Left ventricle myocardium inferior (tissue), 1 donor: ENCODE data around the gene LSAMP. TPM values are rescaled to one million over a fixed set of nuclear protein-coding genes. Genes with fewer than 3 reads are reported as not detected.

Experiments
- DNase-seq: peaks from one replicate; pipeline ENCODE4 v3.0.0-alpha.2; 2020
- H3K27ac ChIP-seq: fragments of 200-600 bp; replicated peaks from 2 replicates; pipeline ENCODE4 v1.8.0; 2021
- H3K27me3 ChIP-seq: fragments of 200-600 bp; 2 replicates; pipeline ENCODE4 v1.8.0; 2021; ENCODE audit warnings: low read depth
- H3K36me3 ChIP-seq: fragments of 200-600 bp; 2 replicates; pipeline ENCODE4 v1.8.0; 2021
- H3K4me1 ChIP-seq: fragments of 200-600 bp; 2 replicates; pipeline ENCODE4 v1.8.0; 2021
- H3K4me3 ChIP-seq: fragments of 200-600 bp; 2 replicates; pipeline ENCODE4 v1.8.0; 2021; ENCODE audit warnings: mild to moderate bottlenecking, moderate library complexity
- H3K9me3 ChIP-seq: fragments of 200-600 bp; replicated peaks from 2 replicates; pipeline ENCODE4 v1.8.0; 2021
- intact Hi-C: fragments of 100-400 bp; cut with micrococcal nuclease; formaldehyde crosslinking; loops from one replicate; pipeline ENCODE4 v1.11.0; 2022
- total RNA-seq: library from RNA; stranded (reverse); fragmentation: NEBNext Ultra II Directional; extraction: Animal tissue kit (Norgen Biotek cat#: 25700); gene quantifications from one replicate; pipeline ENCODE4 v1.2.1, GENCODE V29; 2021
- TF ChIP-seq, protein P1 (sequence below): fragments of 200-600 bp; IDR thresholded peaks from 2 replicates; pipeline ENCODE4 v1.8.0; 2021; ENCODE audit warnings: antibody characterized with exemption, mild to moderate bottlenecking, borderline replicate concordance
- donor health status: DM: no; HTN: yes; CAD: no; lungs with severe emphysema.

Gene LSAMP
- total RNA-seq, 1 donor from 2014 or later, result 1.2 TPM

GRCh38 chr3:116318370-116318769 is 126.9 kb downstream of the LSAMP start:
- TF ChIP-seq, protein P1, sequence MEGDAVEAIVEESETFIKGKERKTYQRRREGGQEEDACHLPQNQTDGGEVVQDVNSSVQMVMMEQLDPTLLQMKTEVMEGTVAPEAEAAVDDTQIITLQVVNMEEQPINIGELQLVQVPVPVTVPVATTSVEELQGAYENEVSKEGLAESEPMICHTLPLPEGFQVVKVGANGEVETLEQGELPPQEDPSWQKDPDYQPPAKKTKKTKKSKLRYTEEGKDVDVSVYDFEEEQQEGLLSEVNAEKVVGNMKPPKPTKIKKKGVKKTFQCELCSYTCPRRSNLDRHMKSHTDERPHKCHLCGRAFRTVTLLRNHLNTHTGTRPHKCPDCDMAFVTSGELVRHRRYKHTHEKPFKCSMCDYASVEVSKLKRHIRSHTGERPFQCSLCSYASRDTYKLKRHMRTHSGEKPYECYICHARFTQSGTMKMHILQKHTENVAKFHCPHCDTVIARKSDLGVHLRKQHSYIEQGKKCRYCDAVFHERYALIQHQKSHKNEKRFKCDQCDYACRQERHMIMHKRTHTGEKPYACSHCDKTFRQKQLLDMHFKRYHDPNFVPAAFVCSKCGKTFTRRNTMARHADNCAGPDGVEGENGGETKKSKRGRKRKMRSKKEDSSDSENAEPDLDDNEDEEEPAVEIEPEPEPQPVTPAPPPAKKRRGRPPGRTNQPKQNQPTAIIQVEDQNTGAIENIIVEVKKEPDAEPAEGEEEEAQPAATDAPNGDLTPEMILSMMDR, result no peak
- no peaks in the 10 kb centered on the region for H3K27me3 ChIP-seq
- peaks cover 4% of the 10 kb centered on the region for H3K4me1 ChIP-seq
- H3K9me3 ChIP-seq, result no peaks in the 10 kb centered on the region
- H3K27ac ChIP-seq, result no peak overlapping the region
- H3K4me3 ChIP-seq, result no peak overlapping the region
- intact Hi-C loops, result no loop called here
- DNase-seq, result no peak
- no peaks in the 10 kb centered on the region for H3K36me3 ChIP-seq

GRCh38 chr3:116316771-116317170 is 128.5 kb downstream of the LSAMP start:
- H3K4me1 ChIP-seq, result peaks cover 4% of the 10 kb centered on the region
- intact Hi-C loops, result no loop called here
- no peak for DNase-seq
- no peaks in the 10 kb centered on the region for H3K36me3 ChIP-seq
- TF ChIP-seq, protein P1, result no peak
- H3K27me3 ChIP-seq, result no peaks in the 10 kb centered on the region
- H3K27ac ChIP-seq, result no peak overlapping the region
- H3K9me3 ChIP-seq, result no peaks in the 10 kb centered on the region
- H3K4me3 ChIP-seq, result no peak overlapping the region

DNA sequence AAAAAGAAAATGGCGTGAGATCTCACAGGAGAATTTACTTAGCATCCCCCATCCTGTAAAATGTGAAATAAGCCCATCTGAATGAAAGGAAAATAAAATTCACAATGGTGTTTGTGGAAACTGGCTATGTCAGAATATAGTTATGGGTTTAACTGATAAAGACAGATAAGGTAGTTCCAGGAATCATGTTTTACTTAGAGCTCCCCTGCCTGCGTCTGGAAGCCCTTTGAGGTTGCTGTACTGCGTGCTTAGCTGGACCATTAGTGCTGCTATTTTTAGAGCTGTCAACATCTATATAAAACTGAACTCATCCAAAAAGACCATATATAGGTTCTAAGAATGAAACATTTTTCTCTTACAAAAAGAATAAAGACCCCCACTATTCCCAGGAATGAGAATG is 130.8 kb downstream of the LSAMP start:
- Histone ChIP-seq H3K4me3 (no peak overlapping the region), H3K27me3 (no peaks in the 10 kb centered on the region), H3K9me3 (no peaks in the 10 kb centered on the region), H3K36me3 (no peaks in the 10 kb centered on the region), H3K4me1 (peaks cover 4% of the 10 kb centered on the region), H3K27ac (no peak overlapping the region)
- intact Hi-C loops, result no loop called here
- TF ChIP-seq, protein P1, result no peak
- DNase-seq, result no peak

DNA sequence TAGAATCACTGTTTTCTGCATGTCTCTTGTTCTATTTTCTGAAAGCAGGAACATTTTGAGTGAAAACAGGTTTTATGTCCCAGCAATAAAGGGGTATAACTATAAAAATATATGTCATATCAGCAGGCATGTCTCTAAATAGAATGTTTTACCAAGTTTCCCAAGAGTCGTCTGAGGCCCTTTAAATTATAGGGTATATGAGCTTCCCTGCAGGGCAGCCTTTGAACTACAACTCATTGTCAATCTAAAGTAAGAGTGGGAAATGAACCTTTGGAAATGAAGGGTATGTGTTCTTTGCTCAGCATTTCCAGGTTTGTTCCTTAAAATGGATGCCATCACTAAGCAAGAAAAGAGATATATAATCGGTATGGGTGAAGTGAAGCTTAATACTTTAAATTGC is 138.6 kb downstream of the LSAMP start:
- Histone ChIP-seq H3K27ac (no peak overlapping the region), H3K36me3 (no peaks in the 10 kb centered on the region), H3K4me1 (no peaks in the 10 kb centered on the region), H3K4me3 (no peak overlapping the region), H3K27me3 (no peaks in the 10 kb centered on the region), H3K9me3 (no peaks in the 10 kb centered on the region)
- TF ChIP-seq, protein P1, result no peak
- no peak for DNase-seq
- intact Hi-C loops, result no loop called here

GRCh38 chr3:116306149-116306548 is 139.1 kb downstream of the LSAMP start:
- intact Hi-C loops, result no loop called here
- Histone ChIP-seq H3K27me3 (no peaks in the 10 kb centered on the region), H3K27ac (no peak overlapping the region), H3K9me3 (no peaks in the 10 kb centered on the region), H3K4me3 (no peak overlapping the region), H3K36me3 (no peaks in the 10 kb centered on the region), H3K4me1 (no peaks in the 10 kb centered on the region)
- DNase-seq, result no peak
- TF ChIP-seq, protein P1, result no peak
